K562 (cell line): ENCODE results near the gene KBTBD4. TPM values are rescaled to one million over a fixed set of nuclear protein-coding genes. Genes with fewer than 3 reads are reported as not detected.

Source experiments
- ARNT ChIP-seq, 2 experiments: fragments of 450-650 bp; IDR thresholded peaks; 2 replicates each; pipeline ENCODE4 v1.6.1; 2016; ENCODE audit warnings: mild to moderate bottlenecking in 1 of 2
- BRD9 ChIP-seq: fragments of 450-650 bp; IDR thresholded peaks from 2 replicates; pipeline ENCODE4 v1.6.1; 2018; ENCODE audit warnings: low read depth; ENCODE audit not compliant: partially characterized antibody
- EWSR1 ChIP-seq: fragments of 450-650 bp; IDR thresholded peaks from 2 replicates; pipeline ENCODE4 v1.6.1; 2018; ENCODE audit warnings: borderline replicate concordance, mild to moderate bottlenecking, low read depth, moderate library complexity; ENCODE audit not compliant: partially characterized antibody
- FOXJ2 ChIP-seq: fragments of 200-800 bp; sonication (Bioruptor generic); IDR thresholded peaks from 2 replicates; pipeline ENCODE4 v1.6.1; 2016; ENCODE audit warnings: missing genetic modification characterization, missing compliant biosample characterization
- HMBOX1 ChIP-seq: sonication (generic); IDR thresholded peaks from 2 replicates; pipeline ENCODE4 v1.6.1; 2016
- KLF13 ChIP-seq: fragments of 450-650 bp; IDR thresholded peaks from 2 replicates; pipeline ENCODE4 v1.6.1; 2016; ENCODE audit warnings: missing genetic modification characterization, low read depth, mild to moderate bottlenecking, missing compliant biosample characterization, moderate library complexity, borderline replicate concordance
- NFXL1 ChIP-seq: fragments of 450-650 bp; formaldehyde crosslinking; IDR thresholded peaks from 2 replicates; pipeline ENCODE4 v1.4.0; 2021; ENCODE audit warnings: mild to moderate bottlenecking
- SAP30 ChIP-seq: fragments of 200-600 bp; sonication (generic); IDR thresholded peaks from 2 replicates; pipeline ENCODE4 v1.6.1; 2012; ENCODE audit warnings: borderline replicate concordance, low read depth, mild to moderate bottlenecking, moderate library complexity, low read length, control low read depth, inconsistent platforms; ENCODE audit not compliant: insufficient read depth, poor library complexity, severe bottlenecking
- TBL1XR1 ChIP-seq, 2 experiments: IDR thresholded peaks; 2 replicates each; pipeline ENCODE4 v1.6.1; 2012; ENCODE audit warnings: improper control_type of control experiment in 2 of 2, low read length in 2 of 2, mild to moderate bottlenecking in 1 of 2
- TEAD2 ChIP-seq: fragments of 450-650 bp; IDR thresholded peaks from 2 replicates; pipeline ENCODE4 v1.6.1; 2016; ENCODE audit warnings: missing genetic modification characterization, control low read depth, missing compliant biosample characterization
- ZBED1 ChIP-seq: IDR thresholded peaks from 2 replicates; pipeline ENCODE4 v1.6.1; 2014
- ZNF347 ChIP-seq: fragments of 450-650 bp; formaldehyde crosslinking; IDR thresholded peaks from 2 replicates; pipeline ENCODE4 v1.4.0; 2020; ENCODE audit warnings: low read depth, mild to moderate bottlenecking, moderate library complexity
- polyA plus RNA-seq, 8 experiments: library from polyadenylated mRNA; depleted of rRNA in 4 of 8; stranded (reverse) in 5 of 8; unstranded in 3 of 8; fragments of >200 nt; fragmentation: Nextera tagmentation in 2 of 8; fragmentation: Illumina TruSeq in 1 of 8; extraction: Ambion mirVana in 2 of 8; extraction: Trizol in 1 of 8; gene quantifications; 2 replicates each; pipeline versions ENCODE4 v1.2.1 to v1.2.3, GENCODE V29; 2011 to 2014; ENCODE audit warnings: inconsistent platforms in 1 of 8, missing spikeins in 1 of 8
- total RNA-seq, 7 experiments: library from RNA; depleted of rRNA in 6 of 7; stranded (reverse); fragments of >200 nt in 6 of 7; fragmentation: Illumina TruSeq in 2 of 7; extraction: Trizol in 2 of 7; gene quantifications; 2 replicates each; pipeline versions ENCODE4 v1.2.1 to v1.2.3, GENCODE V29; 2011 to 2021; ENCODE audit warnings: low replicate concordance in 1 of 7
- TF ChIP-seq, protein P1 (sequence below): fragments of 250-450 bp; sonication (Bioruptor Pico); IDR thresholded peaks from 2 replicates; pipeline ENCODE4 v1.5.0; 2022; ENCODE audit warnings: mild to moderate bottlenecking
- TF ChIP-seq, protein P2 (sequence below), 2 experiments: IDR thresholded peaks; 2 replicates each; pipeline ENCODE4 v1.6.1; 2011; ENCODE audit warnings: borderline replicate concordance in 1 of 2, control low read depth in 1 of 2, low read depth in 1 of 2, low read length in 1 of 2, mild to moderate bottlenecking in 1 of 2, mixed read lengths in 1 of 2, moderate library complexity in 1 of 2; ENCODE audit not compliant: insufficient read depth in 1 of 2, insufficient read length in 1 of 2, poor library complexity in 1 of 2, severe bottlenecking in 1 of 2; ENCODE audit errors: extremely low read depth in 1 of 2
- TF ChIP-seq, protein P3 (sequence below): fragments of 450-650 bp; IDR thresholded peaks from 2 replicates; pipeline ENCODE4 v1.6.1; 2016; ENCODE audit warnings: borderline replicate concordance
- TF ChIP-seq, protein P4 (sequence below): fragments of 250-450 bp; sonication (Bioruptor Pico); IDR thresholded peaks from 2 replicates; pipeline ENCODE4 v1.8.0; 2022; ENCODE audit warnings: moderate library complexity, mild to moderate bottlenecking, inconsistent platforms
- TF ChIP-seq, protein P5 (sequence below), 2 experiments: fragments of 450-650 bp in 1 of 2; sonication (generic) in 1 of 2; formaldehyde crosslinking; conservative IDR thresholded peaks; 2 replicates each; pipeline versions ENCODE4 v1.4.0 to v1.8.1; 2020 to 2022; ENCODE audit warnings: mild to moderate bottlenecking in 1 of 2, missing genetic modification reagents in 1 of 2

Gene KBTBD4
- total and polyA plus RNA-seq, 9 of the 15 experiments (the other 6 are each of a cell fraction or from before 2014, with no cell fraction given), result 7.0 to 33.9 (median 13.3) TPM

DNA sequence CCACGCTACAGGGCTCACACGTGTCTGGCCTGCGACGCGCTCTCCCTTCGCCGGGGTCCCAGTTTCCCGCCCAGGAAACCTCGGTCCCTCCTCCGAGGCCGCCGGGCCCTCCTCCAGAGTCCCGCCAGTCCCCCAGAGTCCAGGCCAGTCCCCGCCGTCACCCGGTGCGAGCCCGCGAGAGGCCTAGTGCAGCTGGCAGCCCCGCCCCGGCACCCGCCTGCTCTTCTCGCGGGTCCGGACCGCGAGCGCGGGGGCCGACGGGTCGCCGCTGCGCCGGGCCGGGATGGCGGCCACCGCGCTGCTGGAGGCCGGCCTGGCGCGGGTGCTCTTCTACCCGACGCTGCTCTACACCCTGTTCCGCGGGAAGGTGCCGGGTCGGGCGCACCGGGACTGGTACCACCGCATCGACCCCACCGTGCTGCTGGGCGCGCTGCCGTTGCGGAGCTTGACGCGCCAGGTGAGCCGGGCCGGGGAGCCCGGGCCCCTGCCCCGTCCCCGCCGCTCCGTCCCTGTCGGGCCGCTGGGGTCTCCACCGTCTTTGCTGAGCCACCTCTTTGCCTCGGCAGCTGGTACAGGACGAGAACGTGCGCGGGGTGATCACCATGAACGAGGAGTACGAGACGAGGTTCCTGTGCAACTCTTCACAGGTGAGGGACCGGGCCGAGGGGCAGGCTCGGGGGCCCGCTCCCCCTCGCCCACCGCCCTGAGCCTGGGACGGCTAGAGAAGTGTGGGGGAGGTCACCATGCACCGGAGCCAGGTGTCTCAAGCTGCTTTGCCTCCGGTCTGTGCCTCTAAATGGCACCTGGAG lies 13.2 kb downstream of the KBTBD4 start, which contains the start of gene PTPMT1 (continued):
- TF ChIP-seq, protein P1, sequence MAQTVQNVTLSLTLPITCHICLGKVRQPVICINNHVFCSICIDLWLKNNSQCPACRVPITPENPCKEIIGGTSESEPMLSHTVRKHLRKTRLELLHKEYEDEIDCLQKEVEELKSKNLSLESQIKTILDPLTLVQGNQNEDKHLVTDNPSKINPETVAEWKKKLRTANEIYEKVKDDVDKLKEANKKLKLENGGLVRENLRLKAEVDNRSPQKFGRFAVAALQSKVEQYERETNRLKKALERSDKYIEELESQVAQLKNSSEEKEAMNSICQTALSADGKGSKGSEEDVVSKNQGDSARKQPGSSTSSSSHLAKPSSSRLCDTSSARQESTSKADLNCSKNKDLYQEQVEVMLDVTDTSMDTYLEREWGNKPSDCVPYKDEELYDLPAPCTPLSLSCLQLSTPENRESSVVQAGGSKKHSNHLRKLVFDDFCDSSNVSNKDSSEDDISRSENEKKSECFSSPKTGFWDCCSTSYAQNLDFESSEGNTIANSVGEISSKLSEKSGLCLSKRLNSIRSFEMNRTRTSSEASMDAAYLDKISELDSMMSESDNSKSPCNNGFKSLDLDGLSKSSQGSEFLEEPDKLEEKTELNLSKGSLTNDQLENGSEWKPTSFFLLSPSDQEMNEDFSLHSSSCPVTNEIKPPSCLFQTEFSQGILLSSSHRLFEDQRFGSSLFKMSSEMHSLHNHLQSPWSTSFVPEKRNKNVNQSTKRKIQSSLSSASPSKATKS, result no peak
- TF ChIP-seq, protein P2, sequence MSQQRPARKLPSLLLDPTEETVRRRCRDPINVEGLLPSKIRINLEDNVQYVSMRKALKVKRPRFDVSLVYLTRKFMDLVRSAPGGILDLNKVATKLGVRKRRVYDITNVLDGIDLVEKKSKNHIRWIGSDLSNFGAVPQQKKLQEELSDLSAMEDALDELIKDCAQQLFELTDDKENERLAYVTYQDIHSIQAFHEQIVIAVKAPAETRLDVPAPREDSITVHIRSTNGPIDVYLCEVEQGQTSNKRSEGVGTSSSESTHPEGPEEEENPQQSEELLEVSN (IDR thresholded peaks at IDR 0.05; ENCODE audit: borderline replicate concordance in 1 of 2, extremely low read depth in 1 of 2, insufficient read depth in 1 of 2, insufficient read length in 1 of 2, low read depth in 1 of 2, low read length in 1 of 2, poor library complexity in 1 of 2, severe bottlenecking in 1 of 2), result peak; percentile 97 to 98
- TF ChIP-seq ARNT (IDR thresholded peaks at IDR 0.05) (no peak), TEAD2 (no peak), BRD9 (no peak), ZNF347 (CRISPR knock-in tag) (no peak), FOXJ2 (tag) (no peak), KLF13 (tag) (no peak; the same call in 1 of the 2 replicates), TBL1XR1 (IDR thresholded peaks at IDR 0.05; ENCODE audit: low read length in 2 of 2) (no peak), NFXL1 (CRISPR knock-in tag) (no peak), EWSR1 (no peak), HMBOX1 (no peak), SAP30 (no peak), ZBED1 (0 out of 2 replicates have a peak, but pooled peaks have one; percentile 11)
- TF ChIP-seq, protein P3, sequence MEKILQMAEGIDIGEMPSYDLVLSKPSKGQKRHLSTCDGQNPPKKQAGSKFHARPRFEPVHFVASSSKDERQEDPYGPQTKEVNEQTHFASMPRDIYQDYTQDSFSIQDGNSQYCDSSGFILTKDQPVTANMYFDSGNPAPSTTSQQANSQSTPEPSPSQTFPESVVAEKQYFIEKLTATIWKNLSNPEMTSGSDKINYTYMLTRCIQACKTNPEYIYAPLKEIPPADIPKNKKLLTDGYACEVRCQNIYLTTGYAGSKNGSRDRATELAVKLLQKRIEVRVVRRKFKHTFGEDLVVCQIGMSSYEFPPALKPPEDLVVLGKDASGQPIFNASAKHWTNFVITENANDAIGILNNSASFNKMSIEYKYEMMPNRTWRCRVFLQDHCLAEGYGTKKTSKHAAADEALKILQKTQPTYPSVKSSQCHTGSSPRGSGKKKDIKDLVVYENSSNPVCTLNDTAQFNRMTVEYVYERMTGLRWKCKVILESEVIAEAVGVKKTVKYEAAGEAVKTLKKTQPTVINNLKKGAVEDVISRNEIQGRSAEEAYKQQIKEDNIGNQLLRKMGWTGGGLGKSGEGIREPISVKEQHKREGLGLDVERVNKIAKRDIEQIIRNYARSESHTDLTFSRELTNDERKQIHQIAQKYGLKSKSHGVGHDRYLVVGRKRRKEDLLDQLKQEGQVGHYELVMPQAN, result no peak
- TF ChIP-seq, protein P4, sequence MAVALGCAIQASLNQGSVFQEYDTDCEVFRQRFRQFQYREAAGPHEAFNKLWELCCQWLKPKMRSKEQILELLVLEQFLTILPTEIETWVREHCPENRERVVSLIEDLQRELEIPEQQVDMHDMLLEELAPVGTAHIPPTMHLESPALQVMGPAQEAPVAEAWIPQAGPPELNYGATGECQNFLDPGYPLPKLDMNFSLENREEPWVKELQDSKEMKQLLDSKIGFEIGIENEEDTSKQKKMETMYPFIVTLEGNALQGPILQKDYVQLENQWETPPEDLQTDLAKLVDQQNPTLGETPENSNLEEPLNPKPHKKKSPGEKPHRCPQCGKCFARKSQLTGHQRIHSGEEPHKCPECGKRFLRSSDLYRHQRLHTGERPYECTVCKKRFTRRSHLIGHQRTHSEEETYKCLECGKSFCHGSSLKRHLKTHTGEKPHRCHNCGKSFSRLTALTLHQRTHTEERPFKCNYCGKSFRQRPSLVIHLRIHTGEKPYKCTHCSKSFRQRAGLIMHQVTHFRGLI, result no peak
- TF ChIP-seq, protein P5, sequence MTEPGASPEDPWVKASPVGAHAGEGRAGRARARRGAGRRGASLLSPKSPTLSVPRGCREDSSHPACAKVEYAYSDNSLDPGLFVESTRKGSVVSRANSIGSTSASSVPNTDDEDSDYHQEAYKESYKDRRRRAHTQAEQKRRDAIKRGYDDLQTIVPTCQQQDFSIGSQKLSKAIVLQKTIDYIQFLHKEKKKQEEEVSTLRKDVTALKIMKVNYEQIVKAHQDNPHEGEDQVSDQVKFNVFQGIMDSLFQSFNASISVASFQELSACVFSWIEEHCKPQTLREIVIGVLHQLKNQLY (CRISPR knock-in tag; conservative IDR thresholded peaks at IDR 0.05), result 0 out of 4 replicates have a peak, but pooled peaks of 1 of the 2 experiments have one; percentile 33
